Neutrophil (primary cell): ENCODE data around the gene BACH2.
"Not testable (repeated sequence)": the region's sequence is repeated elsewhere in the genome, so short reads cannot be mapped to it uniquely, and the experiment has no call there.

Experiments
- H3K27ac ChIP-seq: fragments of 200-600 bp; sonication (generic); 2 replicates; pipeline ENCODE4 v1.5.1; 2016; ENCODE audit warnings: mild to moderate bottlenecking, moderate library complexity
- H3K27me3 ChIP-seq: fragments of 200-600 bp; sonication (generic); 2 replicates; pipeline ENCODE4 v1.6.0; 2016; ENCODE audit warnings: mild to moderate bottlenecking
- H3K36me3 ChIP-seq: fragments of 200-600 bp; sonication (generic); 2 replicates; pipeline ENCODE4 v1.5.1; 2017
- H3K4me1 ChIP-seq, 2 experiments: fragments of 200-600 bp in 1 of 2; sonication (generic) in 1 of 2; 1 replicate in 1 of 2; 2 replicates in 1 of 2; pipeline versions ENCODE4 v1.5.1 to v1.6.1; 2013 to 2016; ENCODE audit warnings: low read depth in 1 of 2, low read length in 1 of 2, mild to moderate bottlenecking in 1 of 2, moderate library complexity in 1 of 2; ENCODE audit not compliant: control insufficient read depth in 1 of 2, insufficient read depth in 1 of 2
- H3K4me3 ChIP-seq, 2 experiments: fragments of 200-600 bp in 1 of 2; sonication (generic) in 1 of 2; 1 replicate in 1 of 2; 2 replicates in 1 of 2; pipeline ENCODE4 v1.5.1; 2013 to 2016; ENCODE audit warnings: low read depth in 1 of 2, low read length in 1 of 2, mild to moderate bottlenecking in 1 of 2, moderate library complexity in 1 of 2
- H3K9me3 ChIP-seq: fragments of 200-600 bp; sonication (generic); 2 replicates; pipeline ENCODE4 v1.5.1; 2016
- CTCF ChIP-seq: fragments of 200-600 bp; sonication (generic); IDR thresholded peaks from 2 replicates; pipeline ENCODE4 v1.5.1; 2016; ENCODE audit warnings: antibody characterized with exemption

The BACH2 gene

GRCh38 chr6:90038961-90039653 lies 257.5 kb downstream of the BACH2 start:
- no peak for TF ChIP-seq CTCF
- Histone ChIP-seq H3K27ac (no peak overlapping the region), H3K9me3 (no peaks in the 10 kb centered on the region), H3K27me3 (no peaks in the 10 kb centered on the region), H3K4me3 (no peak overlapping the region), H3K4me1 (no peaks in the 10 kb centered on the region), H3K36me3 (no peaks in the 10 kb centered on the region)

- H3K4me3 ChIP-seq: no peak overlapping the region
- no peaks in the 10 kb centered on the region for H3K4me1 ChIP-seq
- no peaks in the 10 kb centered on the region for H3K36me3 ChIP-seq
- H3K27me3 ChIP-seq: no peaks in the 10 kb centered on the region
- H3K9me3 ChIP-seq: no peaks in the 10 kb centered on the region
- TF ChIP-seq CTCF: no peak
- no peak overlapping the region for H3K27ac ChIP-seq
These were observed 259.7 kb downstream of the BACH2 start for GRCh38 chr6:90036963-90037362.

DNA sequence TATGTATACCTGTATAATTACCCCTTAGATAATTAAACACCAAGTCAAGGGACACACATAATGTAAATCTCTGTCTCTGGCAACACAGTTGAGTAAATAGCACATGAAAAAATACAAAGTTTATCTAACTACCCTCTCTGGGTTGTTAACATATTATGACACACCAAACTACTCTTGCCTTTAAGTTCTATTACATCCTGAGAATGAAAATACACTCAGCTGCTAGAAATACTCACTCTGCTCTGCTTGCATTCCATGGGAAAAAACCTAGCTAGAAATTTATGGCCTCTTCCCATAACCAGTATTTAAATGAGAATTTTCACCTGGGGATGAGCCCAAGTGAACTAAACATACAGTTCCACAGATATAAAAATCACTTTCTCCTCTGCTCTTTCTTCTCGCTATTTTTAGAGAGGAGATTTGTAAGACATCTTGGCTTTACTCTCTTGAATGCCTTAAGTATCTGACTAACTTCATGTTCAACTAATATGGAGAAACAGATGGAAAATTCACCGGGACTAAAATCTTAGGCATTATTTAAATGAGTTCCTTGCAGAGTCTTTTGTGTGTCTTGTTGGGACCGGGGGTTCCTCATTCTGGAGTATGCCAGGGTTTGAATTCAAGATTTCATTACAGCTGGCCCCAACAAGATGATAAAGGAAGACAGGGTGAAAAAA lies 261.5 kb downstream of the BACH2 start:
- Histone ChIP-seq H3K4me1 (no peaks in the 10 kb centered on the region), H3K9me3 (no peaks in the 10 kb centered on the region), H3K4me3 (no peak overlapping the region), H3K27me3 (no peaks in the 10 kb centered on the region), H3K36me3 (no peaks in the 10 kb centered on the region), H3K27ac (no peak overlapping the region)
- no peak for TF ChIP-seq CTCF

DNA sequence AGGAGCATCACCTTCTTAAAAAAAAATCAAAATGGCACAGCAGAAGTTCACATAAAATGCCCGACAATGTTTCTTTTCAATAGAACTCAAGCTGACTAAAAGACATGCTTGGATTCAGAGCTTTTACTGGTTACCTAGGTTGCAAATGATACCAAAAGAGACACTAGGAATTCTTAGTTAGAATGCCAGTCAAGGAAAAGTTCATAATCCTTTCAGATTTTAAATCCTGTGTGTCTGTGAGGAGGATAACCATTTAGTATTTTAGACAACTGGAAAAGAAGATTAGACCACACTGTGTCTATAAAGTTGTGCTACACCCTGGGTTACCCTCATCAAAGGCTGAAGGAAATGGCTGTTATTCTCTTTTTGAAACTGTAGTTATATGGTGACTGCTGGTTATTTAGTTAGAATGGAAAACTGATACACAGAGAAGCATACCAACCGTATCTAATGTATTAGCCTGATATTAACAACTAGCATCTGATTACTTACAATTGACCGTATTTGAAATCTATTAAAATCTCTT lies 262.8 kb downstream of the BACH2 start:
- no peaks in the 10 kb centered on the region for H3K36me3 ChIP-seq
- H3K27ac ChIP-seq: no peak overlapping the region
- H3K4me1 ChIP-seq: no peaks in the 10 kb centered on the region
- no peaks in the 10 kb centered on the region for H3K9me3 ChIP-seq
- no peaks in the 10 kb centered on the region for H3K27me3 ChIP-seq
- H3K4me3 ChIP-seq: no peak overlapping the region
- no peak for TF ChIP-seq CTCF

- H3K27ac ChIP-seq, H3K27me3 ChIP-seq, H3K4me1 ChIP-seq, H3K36me3 ChIP-seq, H3K4me3 ChIP-seq, H3K9me3 ChIP-seq: not testable (repeated sequence)
These were observed 264.0 kb downstream of the BACH2 start for GRCh38 chr6:90032489-90033212.
